GM15510 (cell line): ENCODE data around the gene USP20.

Experiments
- POLR2A ChIP-seq: IDR thresholded peaks from 3 replicates; pipeline ENCODE4 v1.6.1; 2011; ENCODE audit warnings: borderline replicate concordance; ENCODE audit not compliant: insufficient read length; ENCODE audit errors: extremely low read depth

USP20 gene

GRCh38 chr9:129919277-129919676 lies 84.0 kb downstream of the USP20 start:
- TF ChIP-seq POLR2A = no peak

DNA sequence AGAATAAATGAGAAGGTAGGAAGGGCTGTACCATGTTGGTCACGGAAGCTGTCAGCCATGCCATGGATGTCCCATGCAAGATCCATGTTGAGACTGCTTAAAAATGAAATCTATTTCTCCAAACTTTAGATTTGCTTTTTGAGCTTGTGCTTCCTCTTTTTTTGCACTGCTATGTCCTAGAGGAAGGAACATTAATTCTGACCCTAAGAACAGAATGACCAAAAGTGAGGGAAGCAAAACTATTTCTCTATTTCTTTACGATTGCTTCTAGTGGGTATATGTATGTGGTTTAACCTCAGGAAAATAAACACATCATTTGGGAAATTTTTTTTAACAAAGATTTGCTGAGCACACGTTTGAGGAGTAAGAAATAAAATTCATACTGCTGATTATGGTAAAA lies 84.6 kb downstream of the USP20 start:
- no peak for TF ChIP-seq POLR2A

- TF ChIP-seq POLR2A = no peak
These were observed 86.6 kb downstream of the USP20 start for GRCh38 chr9:129921905-129922304.

DNA sequence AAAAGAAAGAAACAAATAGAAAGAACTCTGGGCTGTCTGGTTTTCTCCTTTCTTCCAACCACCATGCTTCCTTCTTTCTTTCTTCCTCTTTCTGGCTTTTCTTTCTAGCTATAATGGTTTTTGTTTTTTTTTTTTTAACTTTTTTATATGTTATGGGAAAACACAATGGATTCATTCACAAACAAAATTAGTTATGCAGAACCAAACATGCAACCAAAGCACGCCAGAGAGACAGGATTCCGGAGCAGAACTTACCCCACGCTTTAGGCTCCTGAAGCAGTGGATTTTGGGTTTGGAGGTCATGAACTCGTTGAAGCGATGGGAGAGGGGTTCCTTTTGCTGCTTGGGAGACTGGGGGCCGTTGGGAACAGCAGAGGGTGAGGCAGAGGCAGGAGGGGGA lies 88.3 kb downstream of the USP20 start:
- TF ChIP-seq POLR2A = no peak

DNA sequence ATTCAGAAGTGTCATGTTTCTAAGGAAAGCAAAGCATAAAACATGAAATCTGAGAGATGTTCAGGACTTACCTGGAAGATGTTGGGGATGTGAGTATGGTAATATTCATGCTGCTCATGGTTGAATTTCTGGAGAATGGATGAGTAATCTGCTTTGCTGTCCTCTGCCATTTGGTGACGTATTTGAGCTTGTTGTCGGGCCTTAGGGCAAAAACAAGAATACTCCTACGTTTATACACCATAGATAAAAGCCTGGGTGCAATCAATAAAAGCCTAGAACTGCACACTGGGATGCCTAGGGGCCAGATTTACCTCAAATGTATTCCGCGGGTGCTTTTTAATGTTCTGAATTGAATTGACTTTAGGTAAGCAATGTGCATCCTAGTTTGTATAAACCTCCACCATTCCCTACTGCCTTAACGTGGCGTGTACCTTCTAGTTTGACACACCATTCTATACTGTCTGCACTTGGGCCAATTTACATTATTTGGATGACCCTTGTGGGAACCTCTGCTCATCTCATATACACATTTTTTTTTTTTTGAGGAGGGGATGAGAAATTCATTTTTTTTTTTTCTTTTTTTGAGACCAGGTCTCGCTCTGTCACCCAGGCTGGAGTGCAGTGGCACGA lies 94.4 kb downstream of the USP20 start:
- TF ChIP-seq POLR2A = no peak

GRCh38 chr9:129930743-129931142 lies 95.5 kb downstream of the USP20 start:
- no peak for TF ChIP-seq POLR2A
